Activated B cell treated with CpG ODN at 0.5 μM for 24 hours (primary cell): ENCODE results near the gene DNAH14. TPM values are rescaled to one million over a fixed set of nuclear protein-coding genes. Genes with fewer than 3 reads are reported as not detected.

Experiments
- ATAC-seq: fragments of 200-7000 bp; cut with Tn5 transposase; one replicate; pipeline ENCODE4 v1.10.0; 2021; ENCODE audit warnings: low read depth, mild to moderate bottlenecking, moderate library complexity
- CTCF ChIA-PET: fragments of 350-600 bp; sonication (Branson Sonifier 250); formaldehyde crosslinking; loops from one replicate; lab custom pipeline; 2021; ENCODE audit warnings: antibody characterized with exemption; lab: Charles Lee
- POLR2A ChIA-PET: fragments of 350-600 bp; sonication (Branson Sonifier 250); formaldehyde crosslinking; loops from one replicate; lab custom pipeline; 2021; ENCODE audit warnings: antibody characterized with exemption; lab: Charles Lee
- DNase-seq: peaks from one replicate; pipeline ENCODE4 v3.0.0; 2022
- H3K27ac Mint-ChIP-seq: one replicate; pipeline ENCODE4 v1.8.0; 2020; ENCODE audit warnings: mixed read lengths
- H3K27me3 Mint-ChIP-seq: one replicate; pipeline ENCODE4 v1.8.0; 2021; ENCODE audit warnings: mixed read lengths
- H3K36me3 Mint-ChIP-seq: one replicate; pipeline ENCODE4 v1.8.0; 2021; ENCODE audit warnings: low read depth, mixed read lengths
- H3K4me1 Mint-ChIP-seq: one replicate; pipeline ENCODE4 v1.8.0; 2021; ENCODE audit warnings: mixed read lengths
- H3K4me3 Mint-ChIP-seq: one replicate; pipeline ENCODE4 v1.8.0; 2020; ENCODE audit warnings: mild to moderate bottlenecking, mixed read lengths
- H3K9me3 Mint-ChIP-seq: one replicate; pipeline ENCODE4 v1.8.0; 2020; ENCODE audit warnings: mixed read lengths
- CTCF ChIP-seq: fragments of 200-600 bp; IDR thresholded peaks from one replicate; pipeline ENCODE4 v1.8.0; 2022; ENCODE audit warnings: antibody characterized with exemption, mild to moderate bottlenecking
- intact Hi-C: fragments of 100-400 bp; cut with micrococcal nuclease; formaldehyde crosslinking; loops from one replicate; pipeline ENCODE4 v1.15.1; 2024
- total RNA-seq: library from RNA; stranded (reverse); gene quantifications from 2 replicates; pipeline ENCODE4 v1.2.3, GENCODE V29; 2022

The DNAH14 gene
- total RNA-seq, 1 donor from 2014 or later = not detected

DNA sequence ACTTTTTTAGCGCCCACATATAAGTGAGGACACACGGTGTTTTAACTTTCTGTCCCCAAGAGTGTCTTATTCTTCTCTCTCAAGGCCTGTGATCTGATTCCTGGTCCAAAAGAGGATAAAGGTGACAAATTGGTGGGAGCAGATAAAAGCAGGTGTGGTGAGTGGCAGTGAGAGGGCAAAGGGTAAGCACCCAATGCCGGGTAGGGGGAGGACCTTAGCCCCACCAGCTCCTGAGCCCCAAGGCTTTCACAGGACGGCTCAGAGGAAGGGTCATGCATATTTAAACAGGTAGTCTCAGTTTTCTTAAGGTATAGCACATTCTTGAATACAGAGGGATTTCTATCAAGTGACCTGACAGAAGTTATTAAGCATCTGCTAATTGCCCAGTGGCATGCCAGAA lies 478.8 kb downstream of the DNAH14 start:
- Mint-ChIP-seq H3K27ac (no peak overlapping the region), H3K36me3 (peaks cover 89% of the 10 kb centered on the region), H3K4me1 (no peaks in the 10 kb centered on the region), H3K4me3 (no peak overlapping the region), H3K27me3 (no peaks in the 10 kb centered on the region), H3K9me3 (no peaks in the 10 kb centered on the region)
- ChIA-PET POLR2A (interaction anchor here (0.6 kb wide), 1 partner anchor 17 kb away, joined by 3 read pairs; no protein-coding TSS in a partner anchor), CTCF (interaction anchor here (0.9 kb wide), 1 partner anchor 73 kb away, joined by 3 read pairs; no protein-coding TSS in a partner anchor)
- no peak for ATAC-seq
- no peak for TF ChIP-seq CTCF
- no peak for DNase-seq
- intact Hi-C loops = no loop called here

DNA sequence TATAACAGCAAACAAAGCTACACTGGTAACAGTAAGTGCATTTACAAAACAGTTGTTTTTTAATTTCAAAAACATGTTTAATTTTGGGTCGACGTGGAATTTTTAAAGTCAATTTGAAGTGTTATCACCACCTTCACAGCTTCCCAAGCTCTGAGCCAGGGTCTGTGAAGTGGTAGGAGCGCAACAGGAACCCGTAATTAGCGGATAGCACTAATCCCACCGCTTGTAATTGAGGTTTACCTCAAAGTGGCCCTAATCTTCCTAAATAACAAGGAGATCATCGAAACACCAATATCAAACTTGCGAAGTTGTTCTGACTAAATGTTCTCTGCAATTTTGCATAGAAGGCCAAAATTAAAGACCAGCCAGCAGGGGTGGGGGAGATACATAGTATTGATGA lies 479.6 kb downstream of the DNAH14 start:
- ChIA-PET CTCF (interaction anchor here (0.9 kb wide), 1 partner anchor 72 kb away, joined by 3 read pairs; no protein-coding TSS in a partner anchor), POLR2A (no interaction called here)
- H3K4me3 Mint-ChIP-seq = no peak overlapping the region
- no peak for DNase-seq
- H3K9me3 Mint-ChIP-seq = no peaks in the 10 kb centered on the region
- no peak overlapping the region for H3K27ac Mint-ChIP-seq
- ATAC-seq = no peak
- TF ChIP-seq CTCF = no peak
- H3K36me3 Mint-ChIP-seq = peaks cover 87% of the 10 kb centered on the region
- H3K4me1 Mint-ChIP-seq = peaks cover 5% of the 10 kb centered on the region
- intact Hi-C loops = no loop called here
- no peaks in the 10 kb centered on the region for H3K27me3 Mint-ChIP-seq

DNA sequence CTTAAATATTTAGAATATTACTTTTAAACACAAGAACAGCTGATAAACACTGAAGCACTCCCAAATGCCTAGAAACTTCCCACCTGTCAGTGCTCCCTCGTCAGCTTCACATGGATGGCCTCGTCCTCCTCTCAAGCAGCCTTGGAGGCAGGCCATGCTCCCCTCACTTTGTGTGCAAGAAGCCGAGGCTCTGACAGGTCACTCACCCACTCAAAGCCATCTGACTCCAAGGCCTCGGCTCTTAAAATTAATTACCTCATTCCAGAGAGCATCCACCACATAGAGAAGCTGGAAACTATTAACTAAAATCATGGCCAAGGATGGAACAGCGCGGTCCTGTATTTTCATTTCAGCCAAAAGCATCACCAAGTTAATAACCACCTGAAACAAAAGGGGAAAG lies 480.6 kb downstream of the DNAH14 start:
- Mint-ChIP-seq H3K4me3 (no peak overlapping the region), H3K9me3 (no peaks in the 10 kb centered on the region), H3K4me1 (peaks cover 12% of the 10 kb centered on the region), H3K27ac (no peak overlapping the region), H3K27me3 (no peaks in the 10 kb centered on the region), H3K36me3 (peaks cover 90% of the 10 kb centered on the region)
- no peak for TF ChIP-seq CTCF
- intact Hi-C loops = no loop called here
- DNase-seq (no peak), ATAC-seq (no peak)
- ChIA-PET POLR2A (interaction anchor here (1.1 kb wide), 1 partner anchor 58 kb away, joined by 3 read pairs; no protein-coding TSS in a partner anchor), CTCF (no interaction called here)

- Mint-ChIP-seq H3K4me1 (peaks cover 12% of the 10 kb centered on the region), H3K4me3 (no peak overlapping the region), H3K27me3 (no peaks in the 10 kb centered on the region), H3K36me3 (peaks cover 91% of the 10 kb centered on the region), H3K27ac (no peak overlapping the region), H3K9me3 (no peaks in the 10 kb centered on the region)
- DNase-seq = no peak
- POLR2A ChIA-PET = no interaction called here
- no peak for ATAC-seq
- TF ChIP-seq CTCF = no peak
- intact Hi-C loops = no loop called here
- CTCF ChIA-PET = no interaction called here
These were observed 482.8 kb downstream of the DNAH14 start for GRCh38 chr1:225412321-225412720.

DNA sequence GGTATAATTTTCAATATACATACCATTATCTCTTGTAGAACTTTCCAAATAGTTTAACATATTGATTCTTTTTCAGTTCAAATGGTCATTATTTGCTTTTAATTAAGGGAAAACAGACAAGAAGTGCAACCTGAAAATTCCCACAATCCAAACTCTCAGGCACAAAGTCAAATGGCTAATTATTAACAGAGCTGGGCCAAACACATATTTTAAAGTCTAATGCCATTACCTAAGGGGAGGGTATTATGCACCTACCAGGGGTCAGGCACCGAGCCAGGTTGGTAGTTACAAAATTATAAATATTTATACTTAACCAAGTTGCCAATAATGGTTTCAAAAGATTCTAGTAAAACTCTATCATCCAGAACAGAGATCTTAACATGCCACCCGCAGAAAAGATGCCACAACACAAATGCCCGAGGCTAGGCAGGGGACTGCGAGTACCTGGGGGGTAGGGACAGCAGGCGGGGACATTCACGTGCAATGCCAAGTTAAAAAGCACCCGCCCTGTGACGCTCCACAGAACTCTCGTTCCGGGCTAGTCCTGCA lies 483.4 kb downstream of the DNAH14 start:
- DNase-seq (no peak), ATAC-seq (no peak)
- H3K9me3 Mint-ChIP-seq = no peaks in the 10 kb centered on the region
- TF ChIP-seq CTCF = no peak
- intact Hi-C loops = no loop called here
- H3K27me3 Mint-ChIP-seq = no peaks in the 10 kb centered on the region
- H3K4me1 Mint-ChIP-seq = peaks cover 12% of the 10 kb centered on the region
- CTCF ChIA-PET = interaction anchor here (1.4 kb wide), 1 partner anchor 12 kb away, joined by 3 read pairs; no protein-coding TSS in a partner anchor
- no peak overlapping the region for H3K4me3 Mint-ChIP-seq
- POLR2A ChIA-PET = interaction anchor here (0.9 to 1.4 kb wide), 2 partner anchors 32 to 55 kb away, joined by 3 to 7 read pairs; no protein-coding TSS in a partner anchor
- no peak overlapping the region for H3K27ac Mint-ChIP-seq
- peaks cover 92% of the 10 kb centered on the region for H3K36me3 Mint-ChIP-seq
